GM21423 (cell line): ENCODE measurements around the gene ARVCF.

ENCODE experiments used
- ATAC-seq: cut with Tn5 transposase; IDR thresholded peaks from one replicate; pipeline ENCODE4 v1.9.1; 2021; ENCODE audit warnings: mild to moderate bottlenecking, moderate library complexity; ENCODE audit not compliant: unreplicated experiment

Gene ARVCF

DNA sequence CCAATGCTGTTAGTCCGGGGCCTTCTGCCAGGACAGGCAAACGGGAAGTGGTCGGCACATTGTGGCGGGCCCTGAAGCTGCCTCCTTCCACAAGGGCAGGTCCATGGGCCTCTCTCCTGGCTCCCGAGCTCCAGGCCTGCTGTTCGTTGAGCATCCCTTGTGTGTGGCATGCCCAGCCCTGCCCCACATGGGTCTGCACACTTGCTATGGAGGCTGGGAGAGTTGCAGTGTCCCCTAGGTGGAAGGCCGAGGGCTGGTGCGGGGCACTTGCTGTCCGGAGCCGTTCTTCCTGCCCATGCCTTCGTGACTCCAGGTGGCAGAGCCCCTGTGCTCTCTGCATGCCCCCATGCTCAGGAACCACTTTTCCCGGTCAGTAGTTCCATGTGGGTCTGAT is 37.4 kb upstream of the ARVCF start:
- ATAC-seq = no peak

DNA sequence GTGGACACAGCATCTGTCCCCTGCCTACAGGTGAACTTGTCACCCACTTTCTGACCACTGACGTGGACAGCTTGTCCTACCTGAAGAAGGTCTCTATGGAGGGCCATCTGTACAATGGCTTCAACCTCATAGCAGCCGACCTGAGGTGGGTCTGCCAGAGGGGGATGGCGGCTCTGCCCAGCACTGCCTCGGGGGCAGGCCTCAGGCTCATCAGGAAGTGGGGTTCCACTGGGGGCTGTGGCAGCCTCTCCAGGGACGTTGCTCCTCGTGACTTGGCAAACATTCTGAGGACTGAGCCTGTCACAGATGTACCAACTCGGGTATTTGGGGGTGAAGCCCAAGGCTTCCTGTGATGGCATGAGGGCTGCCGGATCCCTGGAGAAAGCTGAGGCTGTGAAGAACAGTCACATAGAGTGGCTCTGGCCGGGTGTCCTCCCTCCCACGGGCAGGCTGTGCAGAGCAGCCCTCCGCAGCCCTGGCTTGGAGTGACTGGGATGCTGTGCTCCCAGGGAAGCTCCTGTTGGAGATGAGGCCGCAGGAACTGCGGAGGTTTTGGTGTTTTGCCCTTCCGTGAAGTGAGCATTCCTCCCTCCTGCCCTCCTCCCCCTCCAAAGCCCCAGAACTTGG is 36.9 kb upstream of the ARVCF start:
- ATAC-seq = no peak

DNA sequence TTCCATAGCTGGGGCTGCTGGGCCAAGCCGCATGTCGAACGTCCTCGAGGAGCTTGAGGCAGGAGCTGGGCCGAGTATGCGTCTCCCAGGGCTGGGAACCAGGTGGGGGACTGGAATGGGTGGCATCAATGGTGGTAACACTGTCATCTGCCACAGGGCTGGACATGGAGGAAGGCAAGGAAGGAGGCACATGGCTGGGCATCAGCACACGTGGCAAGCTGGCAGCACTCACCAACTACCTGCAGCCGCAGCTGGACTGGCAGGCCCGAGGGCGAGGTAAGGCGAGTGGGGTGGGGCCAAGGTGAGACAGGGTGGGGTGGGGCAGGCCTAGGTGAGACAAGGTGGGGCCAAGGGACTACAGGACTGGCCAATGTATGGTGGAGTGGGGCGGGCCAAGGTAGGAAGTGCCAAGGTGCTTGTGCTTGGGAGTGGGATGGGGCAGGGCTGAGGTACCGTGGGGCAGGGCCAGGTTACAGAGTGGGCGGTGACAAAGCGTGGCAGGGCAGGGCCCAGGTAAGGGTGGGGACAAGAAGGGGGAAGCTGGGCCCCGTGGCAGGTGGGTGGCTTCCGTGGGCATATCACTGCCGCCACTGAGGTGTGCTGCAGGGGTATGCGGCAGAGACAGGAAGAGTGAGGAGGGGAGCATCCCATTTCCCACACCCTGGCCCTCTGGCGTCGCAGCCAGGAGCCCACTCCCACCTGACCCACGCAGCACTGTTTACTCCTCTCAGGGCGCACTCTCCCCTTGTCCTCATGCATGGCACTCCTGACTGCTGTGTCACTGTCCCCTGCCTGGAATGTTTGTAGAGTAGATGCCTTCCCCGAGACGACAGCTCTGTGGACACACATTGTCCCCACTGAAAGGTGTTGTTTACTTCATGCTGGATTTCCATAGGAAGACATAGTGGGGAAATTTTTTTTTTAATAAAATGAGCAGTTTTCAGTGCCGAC is 36.0 kb upstream of the ARVCF start:
- no peak for ATAC-seq

DNA sequence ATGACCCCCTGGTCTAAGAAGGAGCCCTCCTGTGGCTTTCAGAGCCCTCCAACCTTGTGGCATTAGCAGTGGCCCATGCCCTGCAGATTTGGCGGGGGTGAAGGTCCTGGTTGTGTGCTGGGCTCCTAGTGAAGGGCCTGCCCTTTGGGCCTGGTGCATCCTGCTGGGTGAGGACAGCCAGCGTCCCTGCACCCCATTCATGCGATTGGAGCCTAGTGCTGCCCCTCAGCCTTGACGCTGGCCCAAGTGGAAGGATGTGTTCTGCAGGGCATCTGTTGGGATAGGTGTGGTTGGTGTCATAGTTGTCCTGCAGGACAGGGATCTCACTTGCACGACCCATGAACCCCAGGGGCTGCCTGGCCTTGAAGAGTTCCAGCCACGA is 35.3 kb upstream of the ARVCF start:
- ATAC-seq = no peak

DNA sequence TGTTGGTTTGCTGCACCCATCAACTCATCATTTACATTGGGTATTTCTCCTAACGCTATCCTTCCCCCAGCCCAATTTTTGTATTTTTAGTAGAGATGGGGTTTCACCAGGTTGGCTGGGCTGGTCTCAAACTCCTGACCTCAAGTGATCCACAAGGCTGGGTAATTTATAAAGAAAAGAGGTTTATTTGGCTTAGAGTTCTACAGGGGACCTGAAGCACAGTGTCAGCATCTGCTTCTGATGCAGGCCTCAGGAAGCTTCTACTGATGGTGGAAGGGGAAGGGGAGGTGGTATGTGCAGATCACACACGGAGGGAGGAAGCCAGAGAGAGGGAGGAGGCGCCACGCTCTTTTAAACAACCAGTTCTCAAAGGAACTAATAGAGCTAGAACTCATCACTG is 30.1 kb upstream of the ARVCF start:
- no peak for ATAC-seq

DNA sequence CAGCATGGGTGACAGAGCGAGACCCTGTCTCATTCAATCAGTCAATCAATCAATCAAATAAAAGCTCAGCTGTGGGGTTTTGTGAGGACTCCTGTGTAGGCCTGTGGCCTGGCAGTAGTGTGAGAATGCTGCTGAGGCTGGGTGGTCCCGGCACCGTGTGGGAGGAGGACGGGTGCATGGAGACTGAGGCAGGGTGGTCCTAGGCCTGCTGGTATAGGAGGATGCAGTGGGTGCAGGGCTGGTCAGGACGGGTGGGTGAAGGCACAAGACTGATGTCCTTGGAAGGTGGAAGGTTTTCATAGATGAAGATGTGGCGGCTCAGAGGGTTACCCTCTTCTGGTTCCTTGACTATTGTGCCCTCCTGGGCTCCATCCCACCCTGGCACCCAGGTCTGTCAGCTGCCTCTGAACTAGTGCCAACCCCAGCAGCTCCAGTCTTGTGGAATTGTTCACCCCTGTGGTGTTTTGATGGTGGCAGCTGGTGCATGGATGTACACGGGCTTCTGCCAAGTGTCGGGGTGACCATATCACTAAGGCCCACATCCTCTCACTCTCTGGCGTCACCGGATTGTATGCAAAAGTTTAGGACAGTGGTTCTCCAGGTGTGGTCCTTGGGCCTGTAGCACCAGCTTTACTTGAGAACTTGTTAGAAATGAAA is 28.0 kb upstream of the ARVCF start:
- no peak for ATAC-seq

DNA sequence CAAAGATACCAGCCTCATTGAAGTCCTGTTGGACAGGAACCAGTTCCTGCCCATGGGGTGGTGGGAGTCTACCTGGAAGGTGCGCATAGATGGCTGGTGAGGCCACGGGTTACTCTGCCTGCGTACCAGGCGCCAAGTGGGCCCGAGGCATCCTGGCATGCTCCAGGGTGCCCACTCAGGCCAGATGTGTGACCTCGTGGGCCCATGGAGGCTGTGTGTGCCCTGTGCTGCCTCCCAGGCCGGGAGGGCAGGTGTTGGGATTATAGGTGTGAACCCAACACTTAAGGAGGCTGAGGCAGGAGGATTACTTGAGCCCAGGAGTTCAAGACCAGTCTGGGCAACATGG is 27.3 kb upstream of the ARVCF start:
- no peak for ATAC-seq

DNA sequence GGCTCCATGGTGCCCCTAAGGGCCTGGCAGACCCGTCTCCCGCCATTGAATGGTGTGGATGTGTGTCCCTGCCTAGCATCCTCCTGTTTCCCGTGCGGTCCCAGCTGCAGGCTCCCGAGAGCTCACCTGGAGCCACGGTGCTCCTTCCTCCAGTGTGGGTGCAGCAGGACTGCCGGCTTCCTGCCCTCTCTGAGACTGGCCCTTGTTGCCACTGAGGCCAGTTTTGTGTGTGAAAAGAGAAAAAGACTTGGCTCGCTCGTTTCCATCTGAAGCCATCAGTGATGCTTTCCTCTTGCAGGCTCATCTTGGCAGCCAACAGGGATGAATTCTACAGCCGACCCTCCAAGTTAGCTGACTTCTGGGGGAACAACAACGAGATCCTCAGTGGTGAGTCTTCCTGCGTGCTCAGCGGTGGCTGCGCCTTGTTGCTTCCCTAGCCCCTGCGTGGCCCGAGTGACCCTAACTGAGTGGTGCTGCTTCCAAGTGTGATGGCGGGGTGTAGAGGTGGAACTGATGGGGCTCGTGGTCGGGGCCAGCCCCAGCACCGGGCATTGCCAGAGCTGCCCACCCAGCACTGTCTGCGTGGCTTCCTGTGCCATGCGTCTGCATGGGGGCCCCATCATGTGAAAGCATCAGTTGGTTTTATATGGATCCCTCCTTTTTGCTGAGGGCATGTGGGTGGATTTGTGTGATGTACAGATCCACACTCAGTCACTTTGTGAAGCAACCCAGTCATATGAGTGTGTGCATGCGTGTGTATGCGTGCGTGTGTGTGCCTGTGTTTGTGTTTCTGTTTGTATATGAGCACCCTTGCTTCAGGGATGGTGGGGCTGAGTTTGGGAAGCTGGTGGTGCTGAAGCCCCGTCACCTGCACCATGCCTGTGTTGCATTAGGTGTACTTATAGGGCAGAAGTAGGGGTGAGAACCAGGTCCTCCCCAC is 26.7 kb upstream of the ARVCF start:
- ATAC-seq = no peak

DNA sequence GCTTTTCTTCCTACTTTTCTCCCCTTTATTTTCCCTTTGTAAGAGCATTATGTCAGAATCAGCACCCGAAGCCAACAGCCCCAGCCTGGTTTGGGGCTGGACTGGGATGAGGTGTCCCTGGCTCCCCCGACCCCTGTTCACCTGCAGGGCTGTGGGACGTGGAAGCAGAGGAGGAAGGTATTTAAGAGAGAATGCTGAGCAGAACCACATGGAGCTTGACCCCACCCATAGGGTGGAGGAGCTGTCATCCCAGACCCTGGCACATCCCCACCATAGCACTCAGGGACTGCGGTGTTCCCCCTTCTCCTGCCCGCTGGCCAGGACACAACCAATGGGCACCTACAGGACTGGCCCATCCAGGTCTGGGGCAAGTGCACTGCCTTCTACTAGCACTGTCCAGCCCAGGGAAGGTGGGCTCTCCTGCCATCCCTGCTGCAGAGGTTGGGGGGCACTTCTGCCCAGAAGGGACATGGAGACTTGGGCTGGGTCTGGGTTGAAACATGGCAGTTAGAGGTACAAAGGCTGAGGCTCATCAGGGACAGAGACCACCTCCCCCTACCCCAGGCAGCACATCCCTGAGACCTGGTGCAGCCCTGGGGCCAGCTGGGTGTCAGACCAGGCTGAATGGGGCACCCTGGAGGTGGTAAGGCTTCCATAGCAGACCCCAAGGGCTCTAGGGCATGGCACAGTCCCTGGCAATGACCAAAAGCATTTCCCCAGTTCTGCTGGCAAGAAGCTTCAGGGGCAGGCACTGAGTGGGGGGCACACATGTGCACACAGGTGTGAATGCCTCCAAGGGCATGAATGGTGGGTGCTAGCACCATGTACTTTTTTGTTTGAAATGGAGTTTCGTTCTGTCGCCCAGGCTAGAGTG is 23.9 kb upstream of the ARVCF start:
- ATAC-seq = no peak

DNA sequence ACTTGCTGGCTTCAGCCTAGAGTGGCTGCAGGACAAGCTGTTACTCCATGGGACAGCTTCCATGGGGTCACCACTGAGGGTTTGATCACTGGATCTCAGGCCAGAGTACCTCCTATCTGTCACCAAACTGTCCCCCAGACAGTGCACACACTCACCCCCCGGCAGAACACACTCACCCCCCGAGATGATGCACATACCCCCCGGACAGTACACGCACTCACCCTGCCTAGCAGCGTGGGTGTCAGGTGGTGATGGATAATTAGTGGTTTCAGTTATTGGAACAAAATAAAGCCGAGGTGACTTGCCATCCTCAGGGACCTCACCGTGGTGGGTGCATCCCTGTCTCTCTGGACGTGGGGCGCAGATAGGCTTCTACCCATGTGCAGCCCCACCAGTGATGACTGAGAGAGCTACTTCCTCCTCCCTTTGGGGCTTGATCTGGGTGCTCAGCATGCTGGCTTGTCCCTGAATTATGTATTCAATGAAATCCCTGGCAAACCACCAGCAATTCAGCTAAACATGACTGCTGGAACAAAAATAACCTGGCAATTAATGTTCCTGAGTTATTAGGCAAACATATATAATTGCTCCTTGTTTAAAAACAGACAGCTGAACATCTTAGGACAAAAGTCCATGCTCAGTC is 23.2 kb upstream of the ARVCF start:
- no peak for ATAC-seq

DNA sequence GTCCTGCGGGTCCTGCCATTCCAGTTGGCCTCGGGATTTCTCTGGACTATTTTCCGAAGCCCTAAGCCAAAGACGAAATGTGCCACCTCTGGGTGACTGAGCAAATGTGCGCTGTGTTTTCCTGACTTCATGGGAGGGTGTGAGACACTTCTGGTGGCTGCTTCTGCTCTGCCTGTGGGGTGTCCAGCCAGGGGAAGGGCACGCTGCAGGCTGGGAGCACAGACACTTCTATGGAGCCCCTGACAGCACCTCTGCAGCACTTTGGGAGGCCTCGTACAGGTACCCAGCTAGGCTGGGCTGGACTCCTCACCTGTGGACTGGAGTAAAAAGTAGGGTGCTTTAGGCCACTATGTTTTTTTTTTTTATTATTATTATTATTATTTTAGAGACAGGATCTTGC is 22.0 kb upstream of the ARVCF start:
- ATAC-seq = no peak

DNA sequence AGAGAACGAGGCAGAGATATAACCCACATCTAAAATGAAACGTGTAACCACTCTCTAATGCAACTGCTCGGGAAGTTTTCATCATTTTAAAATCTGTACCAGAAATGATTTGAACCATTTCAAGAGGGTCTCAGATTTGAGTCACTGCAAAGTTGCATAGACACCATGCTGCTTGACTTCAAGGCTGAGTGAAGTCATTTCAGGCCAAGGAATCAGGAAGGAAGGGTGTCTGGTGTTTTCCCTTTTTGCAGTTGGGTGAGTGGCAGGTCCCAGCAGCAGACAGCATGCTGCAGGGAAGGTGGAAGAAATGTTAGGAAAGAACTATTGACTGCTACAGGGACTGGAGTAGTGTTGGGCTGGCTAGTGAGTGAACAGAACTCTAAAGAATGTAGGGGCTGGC is 20.8 kb upstream of the ARVCF start:
- ATAC-seq = no peak

DNA sequence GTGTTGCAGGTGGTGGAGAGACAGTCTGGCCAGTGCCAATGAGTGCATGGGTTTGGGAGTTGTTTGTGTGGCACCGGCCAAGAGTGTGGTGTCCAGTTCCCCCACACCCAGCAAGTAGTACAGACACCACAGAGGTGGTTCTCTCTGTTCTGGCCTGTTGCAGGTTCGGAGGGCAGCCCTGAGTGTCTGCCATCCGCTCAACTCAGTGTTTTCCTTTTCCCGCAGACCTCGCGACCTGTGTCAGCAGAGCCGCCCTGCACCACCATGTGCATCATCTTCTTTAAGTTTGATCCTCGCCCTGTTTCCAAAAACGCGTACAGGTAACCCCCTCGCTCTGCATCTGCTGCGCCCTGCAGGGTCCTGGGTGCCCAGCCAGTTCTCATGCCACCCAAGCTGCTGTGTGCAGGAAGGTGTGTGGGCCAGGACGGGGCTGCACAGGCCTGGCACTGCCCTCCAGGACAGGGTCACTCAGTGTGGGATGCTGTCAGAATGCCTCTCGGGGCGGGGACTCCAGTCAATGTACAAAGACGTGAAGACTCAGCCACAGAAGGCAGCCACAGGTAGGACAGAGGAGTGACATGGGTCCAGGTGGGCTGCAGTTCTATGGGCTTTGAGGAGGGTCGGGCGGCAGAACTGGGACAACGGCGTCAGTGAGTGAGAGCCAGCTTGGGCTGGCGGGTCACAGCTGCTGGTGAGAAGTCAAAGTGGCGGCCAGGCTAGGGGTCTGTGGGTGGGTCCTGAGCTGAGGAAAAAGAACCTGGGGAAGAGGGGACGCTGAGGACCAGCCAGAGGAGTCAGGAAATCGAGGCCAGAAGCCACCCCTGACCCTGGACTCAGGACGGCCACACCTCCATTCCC is 20.1 kb upstream of the ARVCF start:
- no peak for ATAC-seq

DNA sequence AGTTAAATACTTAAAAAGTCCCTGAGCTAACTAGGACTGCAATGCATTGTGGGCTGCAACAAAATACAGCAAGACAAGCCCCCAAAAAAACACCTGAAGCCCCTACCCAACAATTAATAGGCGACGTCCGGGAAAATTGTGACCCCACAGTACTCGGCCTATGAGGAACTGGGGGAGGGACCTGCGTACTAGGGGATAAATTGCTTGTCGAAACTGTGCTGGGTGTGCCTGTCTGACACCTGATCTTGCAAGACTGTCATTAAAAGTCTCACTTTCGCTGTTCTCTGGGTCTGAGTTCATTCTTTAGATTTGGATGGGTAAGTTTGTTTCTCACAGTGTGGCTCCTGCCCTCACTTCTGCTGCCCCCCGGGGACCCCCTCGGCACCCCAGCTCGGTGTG is 19.5 kb upstream of the ARVCF start:
- ATAC-seq = no peak

DNA sequence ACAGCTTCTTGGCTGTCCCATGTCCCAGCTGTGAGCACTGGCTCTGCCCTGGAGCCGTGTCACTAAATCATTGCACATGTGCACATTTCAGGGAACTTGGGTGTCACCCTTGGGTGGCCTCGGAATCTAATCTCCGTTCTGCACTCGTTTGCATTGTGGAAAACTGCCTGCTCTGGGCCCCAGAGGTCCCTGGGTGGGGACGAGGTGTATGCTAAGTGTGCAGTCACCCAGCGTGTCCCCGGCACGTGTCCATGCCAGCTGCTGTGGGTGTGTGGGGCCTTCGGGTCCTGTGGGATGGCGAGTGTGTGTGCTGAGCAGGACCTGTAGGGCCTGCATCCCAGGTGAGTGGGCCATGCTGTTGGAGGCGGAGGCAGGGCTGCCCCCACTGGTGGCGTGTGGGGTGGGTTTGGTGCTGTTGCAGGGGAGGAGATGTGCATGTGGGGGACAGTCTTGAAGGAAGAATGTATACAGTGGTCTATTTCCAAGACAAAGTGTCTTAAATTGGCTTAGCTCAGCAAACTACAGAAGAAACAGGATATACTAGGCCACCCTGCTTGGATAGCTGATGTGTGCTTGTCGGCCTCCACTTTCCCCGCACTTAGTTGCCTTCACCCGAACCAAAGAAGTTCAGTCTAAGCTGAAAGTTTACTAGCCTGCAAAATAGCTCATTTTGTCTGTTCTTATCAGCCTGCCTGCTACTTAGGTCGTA is 18.9 kb upstream of the ARVCF start:
- ATAC-seq = no peak

DNA sequence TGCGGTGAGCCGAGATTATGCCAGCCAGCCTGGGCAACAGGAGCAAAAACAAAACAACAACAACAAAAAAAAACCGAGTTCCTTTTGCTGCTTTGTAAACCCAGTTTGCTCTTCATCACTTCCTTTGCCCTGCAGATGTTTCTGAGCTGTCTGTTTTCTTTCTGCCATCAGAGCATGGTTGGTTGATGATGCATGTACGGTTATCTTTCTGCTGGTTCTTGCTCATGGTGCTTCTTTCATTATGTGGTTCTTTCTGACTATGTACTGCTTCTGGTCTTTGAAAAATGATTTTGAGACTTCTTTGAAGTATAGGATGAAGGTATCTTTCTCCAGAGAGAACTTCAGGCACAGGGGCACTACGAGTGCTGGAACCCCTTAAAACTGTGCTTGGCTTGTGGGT is 17.5 kb upstream of the ARVCF start:
- ATAC-seq = no peak

DNA sequence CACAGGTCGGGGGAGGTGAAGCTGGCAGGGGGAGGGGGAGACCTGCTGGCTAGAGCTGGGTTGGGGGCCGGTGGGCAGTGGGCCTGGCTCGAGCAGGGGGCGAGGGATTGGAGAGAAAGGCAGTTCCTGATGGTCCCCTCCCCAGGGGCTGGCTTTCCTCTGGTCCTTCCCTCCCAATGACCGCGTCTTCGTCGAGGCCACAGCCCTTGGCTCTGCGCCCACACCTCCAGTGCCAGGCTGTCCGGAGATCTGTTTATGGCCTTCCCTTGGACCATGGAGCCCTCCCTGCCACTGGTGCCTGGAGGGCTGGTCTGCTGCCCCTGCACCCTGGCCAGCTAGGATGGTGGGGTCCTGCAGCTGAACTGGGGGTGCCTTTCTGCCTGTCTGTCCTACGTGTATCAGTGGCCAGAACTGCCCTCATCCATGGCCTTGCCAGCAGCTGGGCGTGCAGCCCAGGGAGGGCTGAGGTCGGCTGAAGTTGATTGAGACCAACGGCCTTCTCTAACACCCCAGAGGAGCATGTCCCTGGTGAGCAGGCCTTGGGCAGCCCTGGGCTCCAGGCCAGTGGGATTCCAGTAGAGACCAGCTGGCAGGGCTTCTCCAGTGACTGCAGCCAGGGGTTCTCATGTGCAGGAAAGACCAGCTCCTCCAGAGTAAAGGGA is 16.6 kb upstream of the ARVCF start:
- ATAC-seq = no peak
